ENCODE data around the gene TRPM2. TPM values are rescaled to one million over a fixed set of nuclear protein-coding genes. Genes with fewer than 3 reads are reported as not detected.
A peak's percentile ranks its signal among the peaks of the same experiment; 100 is the strongest.

Gene TRPM2
- total and polyA plus RNA-seq, 5 donors from 2014 or later: 0.38 to 3.1 (median 1.1) TPM

- Histone ChIP-seq H3K9me3 (ENCODE audit: control insufficient read depth in 2 of 2, low read length in 2 of 2) (no peaks in the 10 kb centered on the region), H3K27ac (ENCODE audit: insufficient read depth, low read length, poor library complexity, severe bottlenecking) (no peak overlapping the region), H3K4me1 (ENCODE audit: control insufficient read depth, insufficient read depth, low read length, poor library complexity, severe bottlenecking) (no peaks in the 10 kb centered on the region), H3K36me3 (ENCODE audit: control insufficient read depth, insufficient read depth, low read length) (peaks cover 9% of the 10 kb centered on the region), H3K27me3 (ENCODE audit: control insufficient read depth, insufficient read depth, low read length) (no peaks in the 10 kb centered on the region), H3K4me3 (ENCODE audit: low read depth, low read length) (no peak overlapping the region)
- ATAC-seq (ENCODE audit: low read depth in 2 of 2): no peak
- H3K27me3 Mint-ChIP-seq: no peaks in the 10 kb centered on the region
- peaks cover 0 to 6% (median 0%) of the 10 kb centered on the region in 4 donors for H3K4me1 Mint-ChIP-seq
- no peak for DNase-seq
- H3K9me3 Mint-ChIP-seq: peaks cover 0 to 3% (median 0%) of the 10 kb centered on the region in 7 donors
- H3K36me3 Mint-ChIP-seq: peaks cover 5% of the 10 kb centered on the region
- no peak overlapping the region for H3K27ac Mint-ChIP-seq
- peak overlapping the region in 1 of 4 donors; percentile 54 for H3K4me3 Mint-ChIP-seq
These were observed 24.1 kb upstream of the TRPM2 start for GRCh38 chr21:44329086-44329889.

DNA sequence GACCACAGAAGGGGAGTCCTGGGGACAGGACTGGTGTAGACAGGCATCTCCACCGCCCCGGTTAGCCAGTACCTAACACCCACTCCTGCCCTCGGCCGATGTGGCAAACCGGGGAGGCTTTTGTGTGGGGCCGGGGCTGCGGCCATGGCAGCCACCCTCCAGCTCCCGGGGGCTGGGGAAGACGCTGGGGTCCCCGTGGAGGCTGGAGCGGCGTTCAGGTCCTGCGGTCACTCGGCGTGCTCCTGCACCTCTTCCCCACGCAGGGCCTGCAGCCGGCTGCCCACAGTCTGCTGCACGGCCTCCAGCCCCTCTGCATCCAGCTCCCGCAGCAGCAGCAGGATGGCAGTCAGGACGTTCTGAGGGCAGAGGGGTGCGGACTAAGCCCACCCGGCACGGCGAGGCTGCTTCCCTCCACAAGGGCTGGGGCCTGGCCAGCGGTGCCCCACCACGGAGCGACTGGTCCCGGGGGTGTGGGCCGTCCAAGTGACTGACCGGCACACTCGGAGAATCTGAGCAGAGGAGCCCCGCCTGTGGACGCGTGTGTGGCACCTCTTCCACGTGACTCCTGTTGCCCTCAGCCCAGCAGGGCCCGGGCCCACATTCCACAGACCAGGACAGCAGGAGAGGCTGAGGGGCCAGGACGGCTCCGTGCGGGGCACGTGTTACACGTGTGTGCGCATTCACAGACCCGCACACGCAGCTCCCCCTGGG, 23.3 kb upstream of the TRPM2 start:
- peaks cover 5% of the 10 kb centered on the region for H3K36me3 Mint-ChIP-seq
- H3K27ac Mint-ChIP-seq: no peak overlapping the region
- H3K4me1 ChIP-seq (ENCODE audit: control insufficient read depth, insufficient read depth, low read length, poor library complexity, severe bottlenecking): no peaks in the 10 kb centered on the region

GRCh38 chr21:44330698-44331097, 22.7 kb upstream of the TRPM2 start:
- no peaks in the 10 kb centered on the region for H3K27me3 Mint-ChIP-seq

More for the DNA sequence above, 23.3 kb upstream of the TRPM2 start:
- H3K9me3 ChIP-seq (ENCODE audit: control insufficient read depth in 2 of 2, low read length in 2 of 2): no peaks in the 10 kb centered on the region
- Mint-ChIP-seq H3K4me1 (peaks cover 0 to 6% (median 0%) of the 10 kb centered on the region in 4 donors), H3K4me3 (no peak overlapping the region), H3K27me3 (no peaks in the 10 kb centered on the region), H3K9me3 (peaks cover 0 to 3% (median 0%) of the 10 kb centered on the region in 7 donors)
- no peaks in the 10 kb centered on the region for H3K27me3 ChIP-seq (ENCODE audit: control insufficient read depth, insufficient read depth, low read length)
- no peak overlapping the region for H3K27ac ChIP-seq (ENCODE audit: insufficient read depth, low read length, poor library complexity, severe bottlenecking)
- DNase-seq (no peak), ATAC-seq (ENCODE audit: low read depth in 2 of 2) (no peak)
- H3K4me3 ChIP-seq (ENCODE audit: low read depth, low read length): no peak overlapping the region
- H3K36me3 ChIP-seq (ENCODE audit: control insufficient read depth, insufficient read depth, low read length): peaks cover 2% of the 10 kb centered on the region

GRCh38 chr21:44331209-44331608, 22.2 kb upstream of the TRPM2 start:
- DNase-seq (no peak), ATAC-seq (ENCODE audit: low read depth in 2 of 2) (no peak)
- Histone ChIP-seq H3K9me3 (ENCODE audit: control insufficient read depth in 2 of 2, low read length in 2 of 2) (no peaks in the 10 kb centered on the region), H3K4me3 (ENCODE audit: low read depth, low read length) (no peak overlapping the region), H3K27ac (ENCODE audit: insufficient read depth, low read length, poor library complexity, severe bottlenecking) (no peak overlapping the region), H3K4me1 (ENCODE audit: control insufficient read depth, insufficient read depth, low read length, poor library complexity, severe bottlenecking) (no peaks in the 10 kb centered on the region), H3K36me3 (ENCODE audit: control insufficient read depth, insufficient read depth, low read length) (peaks cover 2% of the 10 kb centered on the region), H3K27me3 (ENCODE audit: control insufficient read depth, insufficient read depth, low read length) (no peaks in the 10 kb centered on the region)
- no peak overlapping the region for H3K27ac Mint-ChIP-seq
- H3K9me3 Mint-ChIP-seq: peaks cover 0 to 3% (median 0%) of the 10 kb centered on the region in 7 donors
- peaks cover 0 to 6% (median 0%) of the 10 kb centered on the region in 4 donors for H3K4me1 Mint-ChIP-seq
- H3K27me3 Mint-ChIP-seq: no peaks in the 10 kb centered on the region
- peaks cover 5% of the 10 kb centered on the region for H3K36me3 Mint-ChIP-seq
- no peak overlapping the region for H3K4me3 Mint-ChIP-seq

More at GRCh38 chr21:44330698-44331097, 22.7 kb upstream of the TRPM2 start:
- H3K27ac Mint-ChIP-seq: no peak overlapping the region
- DNase-seq (no peak), ATAC-seq (ENCODE audit: low read depth in 2 of 2) (no peak)
- Histone ChIP-seq H3K36me3 (ENCODE audit: control insufficient read depth, insufficient read depth, low read length) (peaks cover 2% of the 10 kb centered on the region), H3K4me1 (ENCODE audit: control insufficient read depth, insufficient read depth, low read length, poor library complexity, severe bottlenecking) (no peaks in the 10 kb centered on the region), H3K27me3 (ENCODE audit: control insufficient read depth, insufficient read depth, low read length) (no peaks in the 10 kb centered on the region), H3K9me3 (ENCODE audit: control insufficient read depth in 2 of 2, low read length in 2 of 2) (no peaks in the 10 kb centered on the region), H3K27ac (ENCODE audit: insufficient read depth, low read length, poor library complexity, severe bottlenecking) (no peak overlapping the region), H3K4me3 (ENCODE audit: low read depth, low read length) (no peak overlapping the region)
- H3K4me3 Mint-ChIP-seq: no peak overlapping the region
- peaks cover 0 to 6% (median 0%) of the 10 kb centered on the region in 4 donors for H3K4me1 Mint-ChIP-seq
- peaks cover 0 to 3% (median 0%) of the 10 kb centered on the region in 7 donors for H3K9me3 Mint-ChIP-seq
- peaks cover 5% of the 10 kb centered on the region for H3K36me3 Mint-ChIP-seq

DNA sequence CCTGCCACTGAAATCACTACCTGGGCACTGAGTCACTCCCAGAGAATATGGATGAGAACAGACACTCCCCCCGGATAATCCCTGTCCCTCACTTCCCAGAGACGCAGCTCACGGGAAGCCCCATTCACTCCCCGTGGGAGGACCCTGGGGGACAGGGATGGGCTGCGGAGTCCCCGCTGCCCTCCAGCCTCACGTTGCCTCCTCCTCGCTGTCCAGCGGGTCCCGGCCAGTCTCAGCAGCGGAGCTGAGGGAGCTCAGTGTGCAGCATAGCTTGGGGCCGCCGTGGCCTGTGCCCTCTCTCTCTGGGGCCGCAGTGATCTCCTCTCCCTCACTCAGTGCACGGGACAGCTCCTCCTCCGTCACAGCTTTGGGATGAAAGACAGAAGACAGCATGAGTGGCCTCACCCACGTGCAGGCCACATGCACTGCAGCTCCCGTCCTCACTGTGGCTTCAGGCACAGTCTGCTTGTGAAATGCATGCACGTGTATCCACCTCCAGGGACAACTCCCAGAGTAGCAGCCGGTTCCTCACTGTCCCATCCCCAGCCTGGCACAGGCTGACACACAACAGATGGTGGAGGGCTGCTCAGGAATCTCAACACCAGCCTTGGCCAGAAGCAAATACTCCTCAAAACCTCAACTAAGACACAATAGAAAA, 21.6 kb upstream of the TRPM2 start:
- no peak overlapping the region for H3K27ac ChIP-seq (ENCODE audit: insufficient read depth, low read length, poor library complexity, severe bottlenecking)
- Mint-ChIP-seq H3K27me3 (no peaks in the 10 kb centered on the region), H3K4me3 (peak overlapping the region in 1 of 4 donors; percentile 29), H3K4me1 (peaks cover 0 to 6% (median 0%) of the 10 kb centered on the region in 4 donors), H3K36me3 (peaks cover 5% of the 10 kb centered on the region), H3K27ac (peak overlapping the region in 2 of 3 donors; percentile 60 to 76), H3K9me3 (peaks cover 0 to 3% (median 0%) of the 10 kb centered on the region in 7 donors)
- no peaks in the 10 kb centered on the region for H3K4me1 ChIP-seq (ENCODE audit: control insufficient read depth, insufficient read depth, low read length, poor library complexity, severe bottlenecking)
- H3K36me3 ChIP-seq (ENCODE audit: control insufficient read depth, insufficient read depth, low read length): peaks cover 2% of the 10 kb centered on the region
- no peaks in the 10 kb centered on the region for H3K27me3 ChIP-seq (ENCODE audit: control insufficient read depth, insufficient read depth, low read length)
- ATAC-seq (ENCODE audit: low read depth in 2 of 2): no peak
- H3K9me3 ChIP-seq (ENCODE audit: control insufficient read depth in 2 of 2, low read length in 2 of 2): no peaks in the 10 kb centered on the region
- no peak for DNase-seq
- H3K4me3 ChIP-seq (ENCODE audit: low read depth, low read length): no peak overlapping the region

- H3K27ac Mint-ChIP-seq: no peak overlapping the region
- Histone ChIP-seq H3K4me1 (ENCODE audit: control insufficient read depth, insufficient read depth, low read length, poor library complexity, severe bottlenecking) (no peaks in the 10 kb centered on the region), H3K27ac (ENCODE audit: insufficient read depth, low read length, poor library complexity, severe bottlenecking) (no peak overlapping the region), H3K9me3 (ENCODE audit: control insufficient read depth in 2 of 2, low read length in 2 of 2) (no peaks in the 10 kb centered on the region), H3K36me3 (ENCODE audit: control insufficient read depth, insufficient read depth, low read length) (peaks cover 2% of the 10 kb centered on the region), H3K27me3 (ENCODE audit: control insufficient read depth, insufficient read depth, low read length) (no peaks in the 10 kb centered on the region), H3K4me3 (ENCODE audit: low read depth, low read length) (no peak overlapping the region)
- H3K4me1 Mint-ChIP-seq: peaks cover 0 to 6% (median 2%) of the 10 kb centered on the region in 4 donors
- no peaks in the 10 kb centered on the region for H3K27me3 Mint-ChIP-seq
- DNase-seq (no peak), ATAC-seq (ENCODE audit: low read depth in 2 of 2) (no peak)
- H3K4me3 Mint-ChIP-seq: no peak overlapping the region
- H3K9me3 Mint-ChIP-seq: peaks cover 0 to 1% (median 0%) of the 10 kb centered on the region in 7 donors
- peaks cover 5% of the 10 kb centered on the region for H3K36me3 Mint-ChIP-seq
These were observed 21.0 kb upstream of the TRPM2 start for GRCh38 chr21:44332383-44332782.

- no peak overlapping the region for H3K27ac Mint-ChIP-seq
- H3K36me3 Mint-ChIP-seq: peaks cover 5% of the 10 kb centered on the region
- H3K27me3 Mint-ChIP-seq: no peaks in the 10 kb centered on the region
- H3K4me3 Mint-ChIP-seq: no peak overlapping the region
- Histone ChIP-seq H3K27ac (ENCODE audit: insufficient read depth, low read length, poor library complexity, severe bottlenecking) (no peak overlapping the region), H3K27me3 (ENCODE audit: control insufficient read depth, insufficient read depth, low read length) (no peaks in the 10 kb centered on the region), H3K9me3 (ENCODE audit: control insufficient read depth in 2 of 2, low read length in 2 of 2) (no peaks in the 10 kb centered on the region), H3K4me3 (ENCODE audit: low read depth, low read length) (no peak overlapping the region), H3K36me3 (ENCODE audit: control insufficient read depth, insufficient read depth, low read length) (peaks cover 2% of the 10 kb centered on the region), H3K4me1 (ENCODE audit: control insufficient read depth, insufficient read depth, low read length, poor library complexity, severe bottlenecking) (peaks cover under 1% of the 10 kb centered on the region)
- no peaks in the 10 kb centered on the region for H3K9me3 Mint-ChIP-seq
- peaks cover 5 to 12% (median 8%) of the 10 kb centered on the region in 4 donors for H3K4me1 Mint-ChIP-seq
- no peak for ATAC-seq (ENCODE audit: low read depth in 2 of 2)
- no peak for DNase-seq
These were observed 20.5 kb upstream of the TRPM2 start for GRCh38 chr21:44332965-44333364.

All from CD4-positive, CD25-positive, alpha-beta regulatory T cell (primary cell).